ENCODE measurements around the gene HVCN1.
"Not testable (repeated sequence)": the region's sequence is repeated elsewhere in the genome, so short reads cannot be mapped to it uniquely, and the experiment has no call there.

The HVCN1 gene

DNA sequence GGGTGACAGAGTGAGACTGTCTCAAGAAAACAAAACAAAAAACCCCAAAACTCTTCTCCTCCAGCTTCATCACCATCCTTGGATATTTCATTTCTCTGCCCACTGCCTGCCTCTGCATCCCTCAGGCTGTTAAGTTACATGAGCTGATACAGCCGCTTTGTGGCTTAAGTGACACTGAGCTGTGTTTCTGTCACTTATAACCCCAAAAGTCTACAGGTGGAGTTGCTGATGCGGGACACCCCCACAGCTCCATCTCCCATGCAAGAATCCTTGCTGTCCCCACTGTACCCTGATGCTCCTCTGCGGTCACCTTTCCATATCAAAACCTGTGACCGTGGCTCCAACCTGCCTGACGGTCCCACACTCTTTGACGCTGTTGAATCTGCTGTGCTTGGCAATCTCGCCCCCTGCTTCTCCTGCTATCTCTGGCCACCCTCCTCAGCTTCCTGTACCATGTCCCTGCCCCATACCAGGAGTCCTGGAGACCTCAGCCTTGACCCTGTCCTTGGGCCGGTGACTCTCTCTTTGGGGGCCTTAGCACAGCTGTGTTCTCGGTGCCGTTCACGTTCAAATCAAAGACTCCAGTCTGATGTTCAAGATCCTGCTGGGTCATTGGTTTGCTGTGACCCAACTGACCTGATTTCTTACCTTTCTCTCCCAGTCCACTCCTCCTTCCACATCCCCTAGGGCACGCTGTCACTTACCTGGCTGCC is 20.3 kb downstream of the HVCN1 start:
- DNase-seq (ENCODE audit: low read depth), result no peak

DNA sequence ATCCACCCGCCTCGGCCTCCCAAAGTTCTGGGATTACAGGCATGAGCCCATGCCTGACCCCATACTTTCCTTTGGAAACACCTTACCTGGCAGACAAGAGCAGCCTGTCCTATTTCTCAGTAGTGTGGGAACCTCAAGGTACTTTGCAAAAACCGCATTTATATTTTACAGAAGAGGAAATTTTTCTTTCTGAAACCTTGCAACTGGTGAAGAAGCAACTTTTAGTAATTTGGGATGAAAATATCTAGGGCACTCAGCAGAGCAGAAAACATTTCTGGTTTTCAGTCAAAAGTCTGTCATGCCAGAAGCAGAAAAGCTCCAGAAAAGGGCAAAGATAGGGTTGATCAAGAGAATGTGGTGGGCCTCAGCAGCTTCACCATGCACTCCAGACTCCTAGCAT is 21.2 kb downstream of the HVCN1 start:
- no peak for DNase-seq (ENCODE audit: low read depth)

DNA sequence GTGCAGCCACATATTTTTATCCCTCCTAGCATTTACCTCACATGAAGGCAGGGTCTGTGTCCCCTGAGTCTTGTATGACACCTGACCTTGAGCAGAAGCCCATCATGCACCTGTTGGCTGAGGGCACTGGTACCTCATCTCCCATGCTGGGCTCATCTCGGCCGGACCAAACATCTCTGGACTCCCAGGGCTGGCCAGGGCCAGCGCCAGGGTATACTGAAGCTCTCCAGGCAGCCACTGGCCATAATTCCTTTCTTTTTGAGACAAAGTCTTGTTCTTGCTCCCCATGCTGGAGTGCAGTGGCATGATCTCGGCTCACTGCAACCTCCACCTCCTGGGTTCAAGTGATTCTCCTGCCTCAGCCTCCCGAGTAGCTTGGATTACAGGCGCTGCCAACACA is 22.0 kb downstream of the HVCN1 start:
- DNase-seq (ENCODE audit: low read depth), result no peak

DNA sequence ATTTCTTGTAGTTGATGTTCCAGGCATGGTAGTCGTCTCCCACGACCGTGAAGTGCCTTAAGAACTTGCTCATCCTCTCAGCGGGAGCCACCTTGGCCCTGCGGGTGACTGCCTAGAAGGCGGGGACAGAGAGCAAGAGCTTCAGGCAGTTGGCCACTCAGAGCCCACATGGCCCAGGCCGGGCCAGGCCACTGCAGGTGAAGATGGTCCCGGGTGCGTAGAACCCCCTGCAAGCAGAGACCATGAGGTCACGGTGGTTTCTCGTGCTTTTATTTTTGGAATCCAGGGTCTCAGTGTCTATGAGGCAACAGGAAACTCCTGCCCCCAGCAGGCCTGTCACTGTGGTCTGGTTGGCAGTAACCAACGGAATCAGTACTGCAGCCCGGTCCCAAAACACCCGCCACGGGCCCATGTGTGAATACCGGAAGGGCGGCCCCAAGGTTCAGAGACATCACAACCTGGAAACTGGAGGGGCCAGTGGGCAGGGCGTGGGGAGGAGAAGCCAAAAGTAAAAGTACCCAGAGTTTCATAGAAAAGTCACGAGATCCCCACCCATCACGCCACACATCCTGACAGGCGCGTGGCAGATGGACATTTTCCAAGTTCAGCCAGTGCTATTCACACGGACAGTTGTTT is 27.5 kb downstream of the HVCN1 start:
- DNase-seq (ENCODE audit: low read depth), result no peak

DNA sequence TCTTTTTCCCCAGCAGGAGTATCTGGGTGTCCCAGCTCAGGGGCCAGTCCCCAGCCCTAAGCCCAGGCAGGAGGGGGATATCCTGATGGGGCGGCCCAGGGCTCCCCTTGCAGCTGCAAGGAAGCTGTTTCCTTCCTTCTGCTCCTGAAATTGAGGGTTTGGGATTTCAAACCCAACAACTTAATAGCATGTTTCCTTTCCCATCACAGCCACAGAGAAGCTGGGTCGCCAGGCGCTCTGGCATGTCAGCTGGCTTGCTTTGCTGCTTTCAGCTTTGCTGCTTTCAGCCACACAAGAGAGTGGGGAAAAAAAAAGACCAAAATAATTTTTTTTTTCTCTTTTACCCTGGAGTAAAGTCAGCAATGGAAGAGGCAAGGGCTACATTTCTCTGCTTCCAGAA is 30.0 kb downstream of the HVCN1 start:
- DNase-seq (ENCODE audit: low read depth), result no peak

DNA sequence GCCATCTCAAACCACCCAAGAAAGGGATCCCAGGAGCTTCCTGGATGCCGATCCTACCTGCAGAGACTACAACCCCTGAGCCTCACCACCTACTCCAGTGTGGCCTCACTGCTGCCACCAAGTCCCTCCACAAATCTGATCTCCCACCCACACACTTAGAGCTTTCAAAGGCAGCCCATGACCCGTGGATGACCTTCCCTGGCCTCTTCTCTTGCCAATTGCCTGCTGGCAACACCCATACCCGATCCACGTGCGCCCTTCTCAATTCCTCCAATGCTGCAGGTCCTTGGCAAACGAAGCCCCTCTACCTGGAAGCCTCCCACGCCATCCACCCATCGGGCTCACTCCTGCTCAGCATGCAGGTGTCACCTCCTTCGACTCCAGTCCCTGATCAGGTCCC is 30.7 kb downstream of the HVCN1 start:
- DNase-seq (ENCODE audit: low read depth), result no peak

DNA sequence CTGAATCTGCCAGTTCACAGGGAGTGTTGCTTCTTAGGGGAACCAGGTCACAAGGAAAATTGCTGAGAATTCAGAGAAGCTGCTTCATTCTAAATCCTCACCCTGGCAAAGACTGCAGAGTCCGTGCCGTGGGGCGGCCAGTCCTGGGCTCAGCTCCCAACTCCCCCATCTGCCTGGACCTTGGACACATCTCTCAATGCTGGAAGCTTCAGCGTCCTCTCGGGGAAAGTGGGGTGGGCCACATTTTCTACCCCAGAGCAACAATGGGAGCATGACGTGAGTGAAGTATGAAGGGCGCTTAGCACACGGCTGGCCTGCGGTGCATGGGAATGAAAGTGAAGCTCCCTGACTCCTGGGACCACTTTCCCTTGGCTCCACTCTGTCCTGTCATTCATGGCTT is 31.2 kb downstream of the HVCN1 start:
- DNase-seq (ENCODE audit: low read depth), result no peak

DNA sequence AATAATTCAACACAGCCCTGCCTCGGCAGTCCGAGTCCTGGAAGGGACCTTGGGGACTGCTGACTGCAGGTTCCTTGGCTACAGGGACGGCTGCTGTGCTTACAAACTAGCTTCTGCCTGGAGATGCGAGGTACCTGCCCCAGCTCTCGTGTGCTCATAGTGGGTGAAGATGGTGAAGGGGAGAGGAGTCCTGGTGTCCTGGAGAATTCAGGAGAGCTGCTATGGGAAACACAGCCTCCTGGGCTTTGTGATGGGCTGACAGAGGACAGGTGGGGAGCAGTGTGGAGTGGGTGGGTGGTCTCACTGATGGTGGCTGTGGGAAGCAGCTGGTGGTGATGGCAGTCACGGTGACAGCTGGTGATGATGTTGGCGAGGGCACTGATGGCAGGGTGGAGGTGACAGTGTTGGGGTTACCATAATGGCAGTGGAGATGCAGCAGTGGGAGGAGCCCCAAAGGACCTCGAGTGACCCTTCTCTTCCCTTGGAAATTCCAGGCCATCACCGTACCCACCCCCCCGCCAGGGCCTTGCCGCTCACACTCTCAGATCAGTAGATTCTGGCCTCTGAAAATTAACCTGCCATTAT is 32.8 kb downstream of the HVCN1 start:
- no peak for DNase-seq (ENCODE audit: low read depth)

DNA sequence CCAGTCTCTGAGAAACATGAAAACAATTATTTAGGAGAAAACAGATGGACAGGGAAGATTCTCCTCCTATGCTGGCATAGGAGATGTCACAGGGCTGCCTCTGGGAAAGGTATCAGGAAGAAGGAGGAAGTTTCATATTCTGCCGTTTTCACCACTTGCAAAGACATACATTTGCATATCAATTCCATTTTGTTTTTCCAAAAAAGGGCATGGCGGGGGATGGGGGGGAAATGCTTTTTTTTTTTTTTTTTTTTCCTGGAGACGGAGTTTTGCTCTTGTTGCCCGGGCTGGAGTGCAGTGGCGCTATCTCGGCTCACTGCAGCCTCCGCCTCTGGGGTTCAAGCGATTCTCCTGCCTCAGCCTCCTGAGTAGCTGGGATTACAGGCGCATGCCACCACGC is 34.7 kb downstream of the HVCN1 start:
- DNase-seq (ENCODE audit: low read depth), result not testable (repeated sequence)

DNA sequence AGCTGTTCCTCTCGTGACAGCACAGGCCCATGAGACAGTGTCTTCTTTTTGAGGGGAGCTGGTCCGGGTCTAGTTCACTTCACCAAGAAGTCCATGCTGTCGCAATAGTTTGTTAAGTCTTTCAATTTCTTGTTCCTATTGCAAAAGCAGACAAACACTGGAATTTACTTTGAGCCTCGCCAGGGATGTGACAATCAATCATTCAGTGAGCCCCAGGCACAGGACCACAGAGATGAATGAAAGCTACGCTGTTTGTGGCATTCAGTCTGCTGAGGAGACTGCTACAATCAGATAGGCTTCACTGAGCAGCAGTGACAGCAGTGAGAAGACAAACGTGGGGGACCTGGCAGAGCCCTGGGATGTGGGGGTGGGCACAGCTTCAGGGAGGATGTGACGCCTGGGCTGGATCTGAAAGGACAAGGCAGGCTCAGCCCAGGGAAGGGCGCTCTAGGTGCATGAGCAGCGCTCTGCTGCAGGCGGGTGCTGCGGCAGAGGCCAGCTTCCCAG is 39.5 kb downstream of the HVCN1 start:
- no peak for DNase-seq (ENCODE audit: low read depth)

DNA sequence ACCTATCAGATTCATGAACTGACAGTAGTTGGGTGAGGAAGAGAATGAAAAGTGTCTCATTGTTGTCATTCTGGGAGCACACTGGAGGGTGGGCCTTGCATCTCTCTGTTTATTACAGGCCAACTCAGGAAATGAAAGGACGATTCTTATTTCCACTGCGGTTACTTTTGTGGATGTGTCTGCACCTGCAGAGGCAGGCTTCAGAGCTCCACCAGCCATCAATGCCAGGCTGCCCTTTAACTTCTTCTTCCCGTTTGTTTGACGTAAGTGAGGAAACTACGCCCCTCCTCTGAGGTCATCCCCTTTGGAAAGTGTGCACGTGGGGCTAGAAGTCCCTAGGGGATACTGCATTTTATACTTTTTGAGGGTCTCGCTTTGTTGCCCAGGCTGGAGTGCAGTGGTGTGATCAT is 41.3 kb downstream of the HVCN1 start:
- no peak for DNase-seq (ENCODE audit: low read depth)

DNA sequence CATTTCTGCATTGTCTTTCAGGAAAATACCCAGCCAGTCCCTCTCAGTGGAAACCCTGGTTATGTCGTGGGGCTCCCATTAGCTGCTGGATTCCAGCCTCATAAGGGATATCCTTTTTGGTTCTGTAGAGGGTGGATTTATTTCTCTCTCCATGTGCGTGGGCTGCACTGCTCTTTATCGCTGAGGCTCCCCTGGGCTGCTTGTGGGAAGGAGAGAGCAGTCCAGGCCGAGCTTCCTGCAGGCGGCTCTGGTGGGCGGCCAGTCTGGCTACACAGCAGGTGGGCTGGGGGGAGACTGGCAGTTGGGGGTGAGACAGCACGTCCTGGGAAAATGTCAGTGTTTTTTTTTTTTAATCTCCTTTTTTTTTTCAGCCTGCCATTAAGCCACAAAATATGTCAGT is 47.4 kb downstream of the HVCN1 start:
- no peak for DNase-seq (ENCODE audit: low read depth)

DNA sequence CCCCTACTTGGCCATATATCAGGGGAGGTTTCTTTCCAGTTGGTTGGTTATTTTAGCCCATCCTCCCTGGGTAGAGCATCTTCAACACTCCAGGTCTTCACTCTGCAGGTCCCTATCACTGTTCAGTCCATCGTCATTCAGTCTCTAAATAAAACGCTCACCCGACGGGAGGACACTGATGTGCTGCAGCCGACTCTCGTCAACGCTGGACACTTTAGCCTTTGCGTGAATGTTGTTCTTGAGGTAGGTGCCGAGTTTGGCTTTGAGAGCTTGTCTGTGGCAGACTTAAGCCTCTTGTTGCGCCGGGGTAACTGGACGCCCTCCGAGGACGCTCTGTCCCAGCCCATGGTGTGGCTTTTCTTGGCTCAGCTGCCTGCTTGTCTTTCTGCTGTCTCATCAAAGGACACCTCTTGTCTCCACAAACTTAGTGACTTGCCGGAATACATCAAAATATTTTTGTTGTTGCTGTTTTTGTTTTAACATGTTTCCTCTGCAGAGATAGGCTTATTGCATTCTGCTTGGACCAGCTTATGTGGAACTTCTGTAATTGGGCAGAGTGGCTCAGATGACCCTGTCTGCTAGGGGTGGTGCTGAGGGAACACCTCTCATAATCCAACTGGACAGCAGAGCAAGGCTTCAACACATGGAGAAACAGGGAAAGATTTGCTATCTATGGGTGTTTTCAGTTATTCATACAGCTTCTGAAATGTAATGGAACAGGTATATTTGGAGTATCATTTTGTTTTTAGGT is 48.5 kb downstream of the HVCN1 start:
- no peak for DNase-seq (ENCODE audit: low read depth)

DNA sequence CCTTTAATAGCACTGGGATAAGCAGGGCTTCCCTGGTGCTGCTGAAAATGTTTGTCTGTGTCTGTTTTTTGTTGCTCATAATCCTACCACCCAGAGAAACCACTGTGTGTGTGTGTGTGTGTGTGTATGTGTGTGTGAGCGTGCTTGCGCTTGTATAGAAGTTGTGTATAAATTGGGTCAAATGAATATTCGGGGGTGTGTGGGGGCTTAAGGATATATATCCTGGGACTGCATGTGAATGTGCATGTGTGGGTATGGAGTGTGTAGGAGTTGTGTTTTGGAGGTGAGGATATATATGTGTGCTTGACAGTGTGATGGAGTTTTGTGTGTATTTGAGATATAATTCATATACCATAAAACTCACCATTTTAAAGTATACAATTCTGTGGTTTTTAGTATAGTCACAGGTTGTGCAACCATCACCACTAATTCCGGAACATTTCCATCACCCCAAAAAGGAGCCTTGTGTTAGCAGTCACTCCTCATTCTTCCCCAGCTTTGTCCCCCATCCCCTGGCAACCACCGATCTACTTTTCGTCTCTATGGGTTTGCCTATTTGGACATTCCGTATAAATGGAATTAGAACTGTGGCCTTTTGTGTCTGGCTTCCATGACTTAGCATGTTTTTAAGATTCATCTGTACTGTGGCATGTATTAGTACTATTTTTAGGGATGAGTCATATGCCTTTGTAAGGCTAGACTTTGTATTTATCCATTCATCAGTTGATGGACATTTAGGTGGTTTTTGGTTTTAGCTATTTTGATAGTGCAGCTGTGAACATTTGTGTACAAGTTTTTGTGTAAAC is 49.4 kb downstream of the HVCN1 start:
- peak; percentile 65 for DNase-seq (ENCODE audit: low read depth)

DNA sequence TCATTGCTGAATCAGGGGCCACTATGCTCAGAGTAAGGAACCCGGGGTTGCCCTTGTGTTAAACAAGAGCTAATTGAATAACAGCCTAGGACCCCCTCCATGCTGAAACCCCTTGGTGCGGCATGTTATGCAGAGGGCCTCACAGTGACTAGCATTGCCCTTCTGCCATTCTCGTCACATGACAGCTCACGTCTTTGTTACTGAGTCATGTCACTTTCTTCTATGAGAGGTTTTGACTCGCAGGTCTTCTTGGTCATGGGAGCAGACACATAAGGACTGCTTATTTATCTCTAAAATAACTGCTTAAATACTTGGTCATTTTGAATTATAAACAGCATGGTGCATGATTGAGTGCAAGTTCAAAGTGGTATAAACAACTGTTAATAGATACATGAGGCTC is 50.1 kb downstream of the HVCN1 start:
- DNase-seq (ENCODE audit: low read depth), result no peak

DNA sequence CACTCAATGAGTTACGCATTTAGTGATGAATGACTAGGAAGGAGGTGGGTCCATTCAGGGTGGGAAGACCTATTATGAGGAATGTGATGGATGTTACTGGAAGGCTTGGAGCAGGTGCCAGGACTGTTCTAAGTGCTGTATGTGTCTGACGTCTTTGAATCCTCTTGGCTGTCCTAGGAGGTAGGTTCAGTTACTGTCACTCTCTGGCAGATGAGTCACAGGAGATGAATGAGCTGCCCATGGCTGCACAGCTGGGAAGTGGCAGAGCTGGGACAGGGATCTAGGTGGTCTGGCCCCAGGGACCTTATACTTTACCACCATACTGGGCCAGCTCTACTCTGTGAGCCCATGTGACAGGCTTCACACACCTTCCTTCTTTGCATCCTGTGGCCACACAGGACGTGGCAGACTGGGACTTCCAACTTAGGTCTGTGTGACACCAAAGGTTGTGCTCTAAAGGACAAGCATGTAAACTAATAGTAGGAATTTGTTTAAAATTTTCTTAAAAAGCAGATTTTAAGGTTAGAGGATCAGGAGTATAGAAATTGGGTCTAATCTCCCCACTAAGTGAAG is 51.0 kb downstream of the HVCN1 start:
- no peak for DNase-seq (ENCODE audit: low read depth)

DNA sequence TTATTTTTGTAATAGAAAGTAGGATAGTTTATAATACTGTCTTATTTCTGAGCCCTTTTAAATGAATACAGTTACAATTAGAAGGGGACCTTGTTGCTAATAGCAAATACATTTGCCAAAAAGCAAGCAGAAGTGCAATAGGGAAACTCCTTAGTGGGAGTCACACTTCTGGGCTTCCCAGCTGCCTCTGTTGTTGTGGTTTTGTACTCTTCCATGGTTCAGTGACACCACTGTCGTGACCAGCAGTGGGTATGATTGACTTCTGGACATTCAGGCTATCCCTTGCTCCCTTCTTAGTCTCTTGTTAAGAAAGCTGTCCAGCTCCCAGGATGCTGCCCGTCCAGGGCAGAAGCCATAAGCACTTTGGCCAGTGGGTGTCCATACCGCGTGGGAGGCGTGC is 52.4 kb downstream of the HVCN1 start:
- no peak for DNase-seq (ENCODE audit: low read depth)

DNA sequence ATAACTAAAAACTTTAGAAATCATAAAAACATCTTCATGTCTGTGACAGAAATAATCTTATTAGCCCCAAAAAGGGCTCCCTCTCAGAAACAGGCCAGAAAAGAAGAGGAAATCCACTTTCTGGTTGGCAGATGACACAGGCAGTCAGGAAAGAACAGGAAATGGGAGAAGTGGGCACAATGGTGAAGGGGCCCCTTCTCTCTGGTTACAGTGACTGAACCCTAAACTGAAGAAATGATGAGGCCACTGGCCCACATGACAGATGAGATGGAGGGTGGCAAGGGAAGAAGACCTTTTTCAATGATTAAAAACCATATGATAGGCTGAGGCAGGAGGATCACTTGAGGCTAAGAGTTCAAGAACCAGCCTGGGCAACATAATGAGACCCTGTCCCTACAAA is 53.9 kb downstream of the HVCN1 start:
- no peak for DNase-seq (ENCODE audit: low read depth)

DNA sequence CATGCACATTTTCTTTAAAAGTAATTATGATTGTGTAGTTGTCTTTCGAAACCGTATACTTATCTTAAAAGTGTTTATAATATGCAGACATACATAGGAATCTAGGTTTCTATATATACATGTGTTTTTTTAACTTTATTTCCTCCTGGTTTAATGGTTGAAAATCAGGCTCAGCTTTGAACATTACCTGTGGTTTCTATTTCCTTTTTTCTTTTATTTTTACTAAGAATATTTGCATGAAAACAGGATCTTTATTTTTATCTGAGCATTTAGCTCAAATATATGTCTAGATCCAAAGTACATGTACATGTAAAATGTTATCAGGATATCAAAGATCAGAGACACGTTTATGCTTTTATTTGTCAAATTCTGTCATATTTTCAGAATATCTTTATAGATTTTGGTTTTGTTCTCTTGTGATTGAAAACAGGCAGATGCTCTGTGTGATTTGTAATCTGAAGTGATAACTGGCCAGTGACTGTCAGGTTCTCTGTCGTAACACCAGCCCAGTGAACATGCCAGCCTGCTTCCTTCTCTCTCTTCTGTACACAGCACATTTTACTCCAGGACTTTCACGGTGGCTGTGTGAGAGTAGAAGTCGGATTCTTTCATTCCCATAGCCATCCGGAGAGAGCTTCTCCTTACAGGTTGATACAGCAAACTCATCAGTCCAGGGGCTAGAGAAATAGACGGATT is 61.3 kb downstream of the HVCN1 start:
- no peak for DNase-seq (ENCODE audit: low read depth)

DNA sequence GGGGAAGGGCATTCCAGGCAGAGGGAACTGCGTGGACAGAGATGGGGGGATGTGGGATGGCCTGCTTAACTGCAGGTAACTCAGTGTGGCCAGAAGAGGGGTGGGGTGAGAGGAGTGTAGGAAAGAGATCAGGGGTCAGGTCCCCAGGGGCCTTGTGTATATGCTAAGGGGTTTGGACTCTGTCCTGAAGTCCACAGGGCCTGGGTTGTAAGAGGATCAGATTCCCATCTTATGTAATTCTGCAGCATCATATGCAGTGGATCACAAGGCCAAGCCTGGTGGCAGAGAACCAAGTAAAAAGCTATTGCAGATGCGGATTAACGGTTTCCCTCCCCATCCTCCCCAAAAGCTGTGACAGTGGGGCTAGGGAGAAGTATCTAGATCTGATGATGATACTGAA is 66.3 kb downstream of the HVCN1 start:
- peak; percentile 57 for DNase-seq (ENCODE audit: low read depth)

DNA sequence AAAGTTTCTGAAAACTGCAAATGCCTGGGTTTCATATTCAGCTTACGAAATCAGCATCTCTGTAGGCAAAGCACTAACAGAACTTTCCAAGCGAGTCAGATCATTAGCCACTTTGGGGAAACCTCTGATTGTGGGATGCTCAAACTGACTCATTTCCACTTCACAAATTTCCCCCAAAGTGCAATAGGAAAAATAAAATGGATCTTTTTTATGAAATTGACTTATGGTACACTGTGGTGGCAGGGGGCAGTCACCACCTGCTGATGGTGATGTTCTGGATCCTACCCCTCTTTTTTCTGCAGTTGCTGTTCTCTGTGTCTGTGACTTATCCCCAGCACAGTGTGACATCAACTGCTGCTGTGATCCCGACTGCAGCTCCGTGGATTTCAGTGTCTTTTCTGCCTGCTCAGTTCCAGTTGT is 69.4 kb downstream of the HVCN1 start:
- no peak for DNase-seq (ENCODE audit: low read depth)

Data from fibroblast of gingiva (primary cell).